ENCODE measurements around the gene CD274. TPM values are rescaled to one million over a fixed set of nuclear protein-coding genes. Genes with fewer than 3 reads are reported as not detected.

Gene CD274
- total and polyA plus RNA-seq, 7 experiments from 2014 or later, result 2.0 to 38.7 (median 6.6) TPM

GRCh38 chr9:5486988-5487387 lies 36.6 kb downstream of the CD274 start:
- H3K27me3 ChIP-seq (ENCODE audit: control insufficient read depth in 2 of 2, insufficient read depth in 2 of 2, low read length in 2 of 2), result no peaks in the 10 kb centered on the region
- H3K36me3 Mint-ChIP-seq, result peaks cover 0 to 2% (median 0%) of the 10 kb centered on the region in 5 donors
- intact Hi-C loops (cut with micrococcal nuclease), result loop anchor here in 1 of 2 donors (1.0 kb wide), 1 partner anchor 103 kb away; no protein-coding TSS in a partner anchor
- H3K4me3 Mint-ChIP-seq, result no peak overlapping the region
- H3K27ac Mint-ChIP-seq, result no peak overlapping the region
- no peak for DNase-seq
- peaks cover 0 to 3% (median 0%) of the 10 kb centered on the region in 7 donors for H3K4me1 Mint-ChIP-seq
- no peak for ATAC-seq
- H3K4me1 ChIP-seq (ENCODE audit: control insufficient read depth in 2 of 2, insufficient read depth in 2 of 2, low read length in 2 of 2), result no peaks in the 10 kb centered on the region
- no peak overlapping the region for H3K4me3 ChIP-seq (ENCODE audit: low read length)
- H3K9me3 Mint-ChIP-seq, result no peaks in the 10 kb centered on the region
- POLR2A ChIA-PET, result no interaction called here
- peaks cover 0 to 4% (median 0%) of the 10 kb centered on the region in 5 donors for H3K27me3 Mint-ChIP-seq
- no peaks in the 10 kb centered on the region for H3K36me3 ChIP-seq (ENCODE audit: control insufficient read depth in 2 of 3, insufficient read depth in 3 of 3, low read length in 3 of 3)
- no peaks in the 10 kb centered on the region for H3K9me3 ChIP-seq (ENCODE audit: control insufficient read depth in 2 of 3, low read length in 3 of 3)
- CTCF ChIA-PET, result no interaction called here
- H3K27ac ChIP-seq (ENCODE audit: low read depth, low read length), result no peak overlapping the region

DNA sequence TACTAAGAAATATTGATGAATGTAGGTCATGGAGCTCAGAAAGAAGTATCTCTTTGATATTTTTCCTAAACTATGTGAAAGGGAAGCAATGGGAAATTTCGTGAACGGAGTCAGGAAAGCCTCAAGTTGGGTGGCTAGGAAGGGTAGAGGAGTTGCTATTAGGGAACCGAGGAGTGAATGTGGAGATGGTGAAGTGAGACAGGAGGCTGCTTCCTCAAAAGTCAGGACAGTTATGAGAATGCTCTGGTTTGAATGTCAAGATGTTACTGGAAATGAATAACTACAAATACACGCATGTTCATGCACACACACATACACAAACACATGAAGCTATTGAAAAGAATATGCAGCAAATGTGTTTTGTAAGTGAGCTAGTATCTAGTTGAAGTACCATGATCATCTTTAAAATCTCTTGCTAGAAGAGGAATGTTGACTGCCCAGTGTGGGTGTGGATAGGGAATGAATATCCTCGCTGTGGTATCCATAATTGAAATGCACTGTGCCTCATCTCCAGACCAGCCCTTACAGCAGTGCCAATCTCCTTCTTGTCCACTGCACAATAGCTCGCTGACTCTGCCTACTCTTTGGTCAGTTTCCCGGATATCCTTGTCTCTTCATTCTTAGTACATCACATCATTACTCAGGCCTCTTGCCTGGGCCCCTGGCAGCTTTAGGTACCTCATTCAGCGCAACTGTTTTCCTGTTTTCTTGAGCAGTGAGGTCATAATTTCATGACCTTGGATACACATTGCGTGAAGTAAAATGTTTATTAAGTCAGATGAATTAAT lies 38.1 kb downstream of the CD274 start:
- Mint-ChIP-seq H3K4me3 (no peak overlapping the region), H3K36me3 (peaks cover 0 to 3% (median 0%) of the 10 kb centered on the region in 5 donors), H3K9me3 (no peaks in the 10 kb centered on the region), H3K27ac (no peak overlapping the region), H3K4me1 (peaks cover 0 to 8% (median 0%) of the 10 kb centered on the region in 7 donors), H3K27me3 (peaks cover 0 to 4% (median 0%) of the 10 kb centered on the region in 5 donors)
- POLR2A ChIA-PET, result interaction anchor here (0.7 kb wide), 1 partner anchor 794 kb away, joined by 3 read pairs; no protein-coding TSS in a partner anchor
- CTCF ChIA-PET, result interaction anchor here (0.9 kb wide), 1 partner anchor 527 kb away, joined by 3 read pairs; the partner anchor contains the start of gene RANBP6
- Histone ChIP-seq H3K27me3 (ENCODE audit: control insufficient read depth in 2 of 2, insufficient read depth in 2 of 2, low read length in 2 of 2) (no peaks in the 10 kb centered on the region), H3K36me3 (ENCODE audit: control insufficient read depth in 2 of 3, insufficient read depth in 3 of 3, low read length in 3 of 3) (no peaks in the 10 kb centered on the region), H3K27ac (ENCODE audit: low read depth, low read length) (no peak overlapping the region), H3K4me1 (ENCODE audit: control insufficient read depth in 2 of 2, insufficient read depth in 2 of 2, low read length in 2 of 2) (no peaks in the 10 kb centered on the region), H3K9me3 (ENCODE audit: control insufficient read depth in 2 of 3, low read length in 3 of 3) (no peaks in the 10 kb centered on the region), H3K4me3 (ENCODE audit: low read length) (no peak overlapping the region)
- intact Hi-C loops (cut with micrococcal nuclease), result no loop called here
- ATAC-seq (no peak), DNase-seq (no peak)

DNA sequence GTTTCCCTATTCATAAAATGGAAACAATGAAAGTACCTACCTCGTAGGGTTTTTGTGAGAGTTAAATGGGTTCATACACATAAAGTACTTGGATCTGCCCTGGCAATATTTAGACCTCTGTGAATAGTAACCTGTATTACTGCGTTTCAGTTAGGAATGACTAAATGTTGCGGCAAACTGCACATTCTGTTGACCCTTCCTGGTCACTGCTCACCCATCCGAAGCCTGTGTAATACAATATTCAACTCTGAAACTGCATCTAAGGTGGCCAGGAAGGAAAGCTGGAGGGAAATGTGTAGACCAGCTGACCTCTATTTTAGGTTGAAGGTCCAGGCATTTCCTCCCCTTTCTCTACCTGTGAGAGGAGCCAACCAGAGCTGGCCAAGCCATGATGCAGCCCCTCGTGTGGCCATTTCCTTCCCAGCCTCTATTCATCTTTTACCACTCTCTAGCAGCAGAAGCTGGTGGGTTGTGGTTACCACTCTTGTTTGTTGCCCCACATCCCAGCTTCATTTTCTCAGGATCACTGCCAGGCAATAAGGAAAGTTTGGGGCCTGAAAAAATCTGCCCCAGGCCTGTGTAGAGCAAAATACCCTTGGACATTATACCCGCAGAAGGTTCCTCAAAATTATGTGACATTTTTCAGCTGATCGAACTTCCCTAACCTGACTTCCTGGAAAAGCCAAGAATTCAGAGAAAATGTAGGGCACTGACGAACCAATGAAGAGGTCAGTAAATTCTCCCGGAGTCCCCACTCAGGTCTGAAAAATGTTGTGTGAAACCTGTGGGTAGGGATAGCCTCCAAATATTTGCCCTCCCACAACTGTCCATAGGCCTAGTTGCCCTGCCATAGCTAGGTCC lies 39.5 kb downstream of the CD274 start:
- peaks cover 0 to 12% (median 0%) of the 10 kb centered on the region in 5 donors for H3K36me3 Mint-ChIP-seq
- intact Hi-C loops (cut with micrococcal nuclease), result loop anchor here in 1 of 2 donors (5.0 kb wide), 1 partner anchor 42 kb away; no protein-coding TSS in a partner anchor
- CTCF ChIA-PET, result interaction anchor here (0.5 to 1.3 kb wide), 6 partner anchors 8 to 100 kb away, joined by 3 to 4 read pairs (median 3); no protein-coding TSS in a partner anchor
- ATAC-seq (no peak), DNase-seq (no peak)
- POLR2A ChIA-PET, result interaction anchor here (1.4 kb wide), 1 partner anchor 9 kb away, joined by 4 read pairs; no protein-coding TSS in a partner anchor
- H3K9me3 Mint-ChIP-seq, result peaks cover 0 to 7% (median 0%) of the 10 kb centered on the region in 11 donors
- H3K27ac Mint-ChIP-seq, result no peak overlapping the region
- H3K27me3 ChIP-seq (ENCODE audit: control insufficient read depth in 2 of 2, insufficient read depth in 2 of 2, low read length in 2 of 2), result no peaks in the 10 kb centered on the region
- no peaks in the 10 kb centered on the region for H3K4me1 ChIP-seq (ENCODE audit: control insufficient read depth in 2 of 2, insufficient read depth in 2 of 2, low read length in 2 of 2)
- no peaks in the 10 kb centered on the region for H3K36me3 ChIP-seq (ENCODE audit: control insufficient read depth in 2 of 3, insufficient read depth in 3 of 3, low read length in 3 of 3)
- H3K4me1 Mint-ChIP-seq, result peaks cover 0 to 17% (median 4%) of the 10 kb centered on the region in 7 donors
- H3K27me3 Mint-ChIP-seq, result peaks cover 0 to 4% (median 0%) of the 10 kb centered on the region in 5 donors
- H3K9me3 ChIP-seq (ENCODE audit: control insufficient read depth in 2 of 3, low read length in 3 of 3), result no peaks in the 10 kb centered on the region
- H3K4me3 Mint-ChIP-seq, result no peak overlapping the region
- no peak overlapping the region for H3K4me3 ChIP-seq (ENCODE audit: low read length)
- no peak overlapping the region for H3K27ac ChIP-seq (ENCODE audit: low read depth, low read length)

GRCh38 chr9:5492965-5493678 lies 42.8 kb downstream of the CD274 start:
- H3K4me3 Mint-ChIP-seq, result peak overlapping the region in 1 of 10 donors; percentile 35
- POLR2A ChIA-PET, result interaction anchor here (0.6 kb wide), 1 partner anchor 21 kb away, joined by 3 read pairs; no protein-coding TSS in a partner anchor
- intact Hi-C loops (cut with micrococcal nuclease), result loop anchor here in 1 of 2 donors (5.0 kb wide), 1 partner anchor 39 kb away; no protein-coding TSS in a partner anchor
- H3K27ac Mint-ChIP-seq, result peak overlapping the region in 2 of 9 donors; percentile 39 to 77
- H3K4me3 ChIP-seq (ENCODE audit: low read length), result no peak overlapping the region
- H3K27ac ChIP-seq (ENCODE audit: low read depth, low read length), result no peak overlapping the region
- no peak for DNase-seq
- no peaks in the 10 kb centered on the region for H3K27me3 ChIP-seq (ENCODE audit: control insufficient read depth in 2 of 2, insufficient read depth in 2 of 2, low read length in 2 of 2)
- no peaks in the 10 kb centered on the region for H3K9me3 ChIP-seq (ENCODE audit: control insufficient read depth in 2 of 3, low read length in 3 of 3)
- CTCF ChIA-PET, result interaction anchor here (0.6 to 0.9 kb wide), 3 partner anchors 64 to 298 kb away, joined by 3 to 4 read pairs (median 3); no protein-coding TSS in a partner anchor
- peaks cover 0 to 17% (median 4%) of the 10 kb centered on the region in 7 donors for H3K4me1 Mint-ChIP-seq
- H3K27me3 Mint-ChIP-seq, result peaks cover 0 to under 1% (median 0%) of the 10 kb centered on the region in 5 donors
- H3K9me3 Mint-ChIP-seq, result peaks cover 0 to 12% (median 0%) of the 10 kb centered on the region in 11 donors
- no peaks in the 10 kb centered on the region for H3K4me1 ChIP-seq (ENCODE audit: control insufficient read depth in 2 of 2, insufficient read depth in 2 of 2, low read length in 2 of 2)
- H3K36me3 Mint-ChIP-seq, result peaks cover 0 to 11% (median 0%) of the 10 kb centered on the region in 5 donors
- H3K36me3 ChIP-seq (ENCODE audit: control insufficient read depth in 2 of 3, insufficient read depth in 3 of 3, low read length in 3 of 3), result no peaks in the 10 kb centered on the region
- no peak for ATAC-seq

DNA sequence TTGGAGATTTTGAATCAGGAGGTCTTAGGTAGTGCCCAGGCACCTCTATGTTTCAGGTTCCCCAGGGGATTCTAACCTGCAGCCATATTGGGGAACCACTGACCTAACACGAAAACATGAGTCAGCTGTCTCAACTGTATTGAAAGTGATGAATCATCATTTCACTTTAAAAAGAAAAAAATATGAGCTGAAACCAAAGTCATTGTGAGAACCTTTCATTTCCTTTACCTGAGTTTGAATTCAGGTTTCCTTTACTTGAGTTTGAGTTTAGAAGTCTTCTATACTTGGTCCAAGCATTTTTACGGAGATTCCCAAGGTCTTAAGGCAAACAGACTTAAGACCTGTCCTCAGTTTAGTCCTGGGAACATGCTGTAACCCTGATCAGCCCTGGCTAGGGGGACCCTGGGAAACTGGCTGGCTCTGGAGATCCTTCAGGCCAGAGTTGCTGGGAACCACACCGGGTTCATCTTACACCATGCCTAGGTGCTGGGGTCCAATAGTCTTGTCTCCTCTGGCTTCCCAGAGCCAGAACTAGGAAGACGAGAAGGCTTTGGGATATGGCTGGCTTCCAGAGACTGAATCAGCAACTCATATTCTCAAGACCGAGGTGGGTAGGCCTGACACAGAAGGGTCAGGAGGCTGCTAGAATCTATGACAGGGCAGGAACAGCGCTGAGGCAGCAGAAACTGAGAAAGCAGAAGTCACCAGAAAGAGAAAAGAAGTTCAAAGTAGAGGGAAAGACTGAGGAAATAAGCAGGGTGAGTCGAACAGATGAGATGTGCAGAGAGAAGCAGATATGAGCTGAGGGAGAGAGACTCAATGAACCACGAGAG lies 43.6 kb downstream of the CD274 start:
- POLR2A ChIA-PET, result no interaction called here
- Mint-ChIP-seq H3K27ac (peak overlapping the region in 4 of 9 donors; percentile 5 to 77 (median 45)), H3K9me3 (peaks cover 0 to 12% (median 0%) of the 10 kb centered on the region in 11 donors), H3K27me3 (no peaks in the 10 kb centered on the region), H3K36me3 (peaks cover 0 to 10% (median 0%) of the 10 kb centered on the region in 5 donors), H3K4me3 (peak overlapping the region in 1 of 10 donors; percentile 35), H3K4me1 (peaks cover 0 to 17% (median 4%) of the 10 kb centered on the region in 7 donors)
- Histone ChIP-seq H3K9me3 (ENCODE audit: control insufficient read depth in 2 of 3, low read length in 3 of 3) (no peaks in the 10 kb centered on the region), H3K27me3 (ENCODE audit: control insufficient read depth in 2 of 2, insufficient read depth in 2 of 2, low read length in 2 of 2) (no peaks in the 10 kb centered on the region), H3K4me1 (ENCODE audit: control insufficient read depth in 2 of 2, insufficient read depth in 2 of 2, low read length in 2 of 2) (no peaks in the 10 kb centered on the region), H3K27ac (ENCODE audit: low read depth, low read length) (no peak overlapping the region), H3K36me3 (ENCODE audit: control insufficient read depth in 2 of 3, insufficient read depth in 3 of 3, low read length in 3 of 3) (no peaks in the 10 kb centered on the region), H3K4me3 (ENCODE audit: low read length) (no peak overlapping the region)
- DNase-seq (no peak), ATAC-seq (peak; percentile 80)
- intact Hi-C loops (cut with micrococcal nuclease), result loop anchor here in 1 of 2 donors (5.0 kb wide), 1 partner anchor 38 kb away; no protein-coding TSS in a partner anchor
- CTCF ChIA-PET, result no interaction called here

Measured in naive thymus-derived CD4-positive, alpha-beta T cell (primary cell).